VCaP (cell line): ENCODE results near the gene CAMK2B.

ENCODE experiments used
- H3K27ac ChIP-seq: fragments of 450-650 bp; 2 replicates; pipeline ENCODE4 v1.5.1; 2017
- CTCF ChIP-seq: fragments of 450-650 bp; conservative IDR thresholded peaks from 2 replicates; pipeline ENCODE4 v1.5.1; 2017; ENCODE audit warnings: mild to moderate bottlenecking, moderate library complexity

CAMK2B gene

GRCh38 chr7:44246396-44247113 is 78.8 kb downstream of the CAMK2B start:
- no peak for TF ChIP-seq CTCF
- no peak overlapping the region for H3K27ac ChIP-seq

- no peak overlapping the region for H3K27ac ChIP-seq
- TF ChIP-seq CTCF = peak; percentile 70
These were observed 81.1 kb downstream of the CAMK2B start for GRCh38 chr7:44244282-44244681.

GRCh38 chr7:44242091-44242490 is 83.3 kb downstream of the CAMK2B start:
- peak overlapping the region; percentile 64 for H3K27ac ChIP-seq
- no peak for TF ChIP-seq CTCF

- H3K27ac ChIP-seq = peak overlapping the region; percentile 64
- peak; percentile 97 for TF ChIP-seq CTCF
These were observed 84.3 kb downstream of the CAMK2B start for GRCh38 chr7:44240983-44241510.

- TF ChIP-seq CTCF = no peak
These were observed 85.0 kb downstream of the CAMK2B start for GRCh38 chr7:44240376-44240775.

GRCh38 chr7:44239361-44239760 is 86.0 kb downstream of the CAMK2B start:
- TF ChIP-seq CTCF = no peak
- H3K27ac ChIP-seq = no peak overlapping the region

More at GRCh38 chr7:44240376-44240775, 85.0 kb downstream of the CAMK2B start:
- peak overlapping the region; percentile 64; the same call in 1 of the 2 replicates for H3K27ac ChIP-seq

GRCh38 chr7:44238116-44238695 is 87.2 kb downstream of the CAMK2B start:
- TF ChIP-seq CTCF = no peak
- no peak overlapping the region for H3K27ac ChIP-seq
